Tibial nerve (tissue), 4 donors: ENCODE results near the gene TSPAN13. TPM values are rescaled to one million over a fixed set of nuclear protein-coding genes. Genes with fewer than 3 reads are reported as not detected.

Experiments
- DNase-seq, 2 donors: peaks; one replicate each; pipeline ENCODE4 v3.0.0-alpha.2; 2019; ENCODE audit warnings: low spot score in 2 of 2
- H3K27ac ChIP-seq, 4 donors: fragments of 200-600 bp; sonication (generic) in 3 of 4; one replicate each; pipeline ENCODE4 v1.5.1; 2017 to 2019; ENCODE audit warnings: mild to moderate bottlenecking in 1 of 4
- H3K27me3 ChIP-seq, 2 donors: fragments of 200-600 bp; sonication (generic) in 1 of 2; one replicate each; pipeline versions ENCODE4 v1.5.1 to v1.6.0; 2017 to 2019
- H3K36me3 ChIP-seq, 3 donors: fragments of 200-600 bp; sonication (generic); one replicate each; pipeline ENCODE4 v1.5.1; 2018 to 2019
- H3K4me1 ChIP-seq, 4 donors: fragments of 200-600 bp; sonication (generic) in 3 of 4; one replicate each; pipeline ENCODE4 v1.5.1; 2017 to 2019
- H3K4me3 ChIP-seq, 4 donors: fragments of 200-600 bp; sonication (generic) in 3 of 4; one replicate each; pipeline ENCODE4 v1.5.1; 2017 to 2019; ENCODE audit warnings: mild to moderate bottlenecking in 1 of 4, moderate library complexity in 1 of 4
- H3K9me3 ChIP-seq, 4 donors: fragments of 200-600 bp; sonication (generic) in 3 of 4; one replicate each; pipeline ENCODE4 v1.5.1; 2017 to 2019
- EP300 ChIP-seq, 2 donors: sonication (generic); formaldehyde crosslinking; IDR thresholded peaks; one replicate each; pipeline ENCODE4 v1.6.1; 2017; ENCODE audit warnings: antibody characterized with exemption in 2 of 2, mild to moderate bottlenecking in 1 of 2
- POLR2A ChIP-seq, 2 donors: fragments of 450-650 bp; IDR thresholded peaks; one replicate each; pipeline ENCODE4 v1.6.1; 2017; ENCODE audit warnings: antibody characterized with exemption in 2 of 2, mild to moderate bottlenecking in 2 of 2, moderate library complexity in 2 of 2
- WGBS, 2 donors: methylation state at CpG; one replicate each; pipeline ENCODE4 v1.1.5; 2018; 5-methylcytosine and 5-hydroxymethylcytosine counted together
- total RNA-seq, 4 donors: library from RNA; depleted of rRNA; stranded (reverse); fragments of >200 nt; gene quantifications; one replicate each; pipeline ENCODE4 v1.1.0, GENCODE V29; 2016
- TF ChIP-seq, protein P1 (sequence below), 5 experiments: fragments of 200-600 bp in 3 of 5; fragments of 450-650 bp in 2 of 5; sonication (generic) in 3 of 5; IDR thresholded peaks; one replicate each; pipeline ENCODE4 v1.5.1; 2016 to 2019; ENCODE audit warnings: antibody characterized with exemption in 5 of 5, mild to moderate bottlenecking in 3 of 5, moderate library complexity in 2 of 5

Gene TSPAN13
- total RNA-seq, 4 donors from 2014 or later = 6.9 to 11.7 (median 9.0) TPM

DNA sequence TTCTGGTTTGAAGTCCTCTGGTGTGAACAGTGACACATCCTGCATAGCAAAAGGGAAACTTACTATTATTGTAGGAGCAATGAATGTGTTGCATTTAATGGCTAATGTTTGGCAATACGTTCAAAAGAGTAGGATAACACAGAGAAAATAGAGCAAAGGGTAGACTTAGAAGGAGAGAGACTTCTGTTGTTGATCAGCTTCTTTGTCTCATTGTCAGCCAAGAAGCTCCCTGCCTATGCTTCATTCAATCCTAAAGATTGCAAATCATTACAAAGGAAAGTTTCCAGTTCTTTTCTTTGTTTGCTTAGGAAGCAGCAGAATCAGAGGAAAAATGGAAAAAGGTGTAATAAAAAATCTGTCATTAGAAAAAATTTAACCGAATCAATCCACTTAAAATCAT, 7.9 kb upstream of the TSPAN13 start:
- Histone ChIP-seq H3K27ac (no peak overlapping the region), H3K4me1 (peaks cover 0 to 12% (median 0%) of the 10 kb centered on the region in 4 donors), H3K9me3 (no peaks in the 10 kb centered on the region), H3K36me3 (no peaks in the 10 kb centered on the region), H3K27me3 (no peaks in the 10 kb centered on the region), H3K4me3 (no peak overlapping the region)
- DNase-seq = no peak
- 62 to 72% methylated on average over 2 of the region's 2 CpGs for WGBS, 2 donors
- no peak for TF ChIP-seq EP300 (IDR thresholded peaks at IDR 0.05)
- TF ChIP-seq, protein P1, sequence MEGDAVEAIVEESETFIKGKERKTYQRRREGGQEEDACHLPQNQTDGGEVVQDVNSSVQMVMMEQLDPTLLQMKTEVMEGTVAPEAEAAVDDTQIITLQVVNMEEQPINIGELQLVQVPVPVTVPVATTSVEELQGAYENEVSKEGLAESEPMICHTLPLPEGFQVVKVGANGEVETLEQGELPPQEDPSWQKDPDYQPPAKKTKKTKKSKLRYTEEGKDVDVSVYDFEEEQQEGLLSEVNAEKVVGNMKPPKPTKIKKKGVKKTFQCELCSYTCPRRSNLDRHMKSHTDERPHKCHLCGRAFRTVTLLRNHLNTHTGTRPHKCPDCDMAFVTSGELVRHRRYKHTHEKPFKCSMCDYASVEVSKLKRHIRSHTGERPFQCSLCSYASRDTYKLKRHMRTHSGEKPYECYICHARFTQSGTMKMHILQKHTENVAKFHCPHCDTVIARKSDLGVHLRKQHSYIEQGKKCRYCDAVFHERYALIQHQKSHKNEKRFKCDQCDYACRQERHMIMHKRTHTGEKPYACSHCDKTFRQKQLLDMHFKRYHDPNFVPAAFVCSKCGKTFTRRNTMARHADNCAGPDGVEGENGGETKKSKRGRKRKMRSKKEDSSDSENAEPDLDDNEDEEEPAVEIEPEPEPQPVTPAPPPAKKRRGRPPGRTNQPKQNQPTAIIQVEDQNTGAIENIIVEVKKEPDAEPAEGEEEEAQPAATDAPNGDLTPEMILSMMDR (IDR thresholded peaks at IDR 0.05) = no peak
- no peak for TF ChIP-seq POLR2A (IDR thresholded peaks at IDR 0.05)

DNA sequence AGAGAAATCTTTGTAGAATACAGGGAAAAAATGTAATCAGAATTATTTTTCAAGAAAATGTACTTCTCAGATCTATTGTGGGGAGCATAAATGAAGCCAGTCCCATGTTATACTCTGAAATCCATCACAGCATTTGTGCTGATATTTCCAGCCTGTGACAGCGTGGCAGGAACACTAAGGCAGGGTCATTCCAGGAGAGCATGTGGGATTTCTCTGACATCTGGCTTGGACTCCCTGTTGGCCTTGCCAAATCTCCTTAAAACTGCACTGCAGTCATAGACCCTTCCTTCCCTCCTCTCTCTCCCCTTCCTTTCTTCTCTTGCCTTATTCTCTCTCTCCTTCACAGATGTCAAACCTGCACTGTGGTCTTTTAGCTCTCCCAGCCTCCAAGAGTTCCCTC, 6.5 kb upstream of the TSPAN13 start:
- H3K27me3 ChIP-seq = no peaks in the 10 kb centered on the region
- no peak overlapping the region for H3K27ac ChIP-seq
- no peak for DNase-seq
- H3K36me3 ChIP-seq = no peaks in the 10 kb centered on the region
- no peaks in the 10 kb centered on the region for H3K9me3 ChIP-seq
- 44 to 50% methylated on average over 1 of the region's 1 CpG for WGBS, 2 donors
- no peak overlapping the region for H3K4me3 ChIP-seq
- TF ChIP-seq POLR2A (IDR thresholded peaks at IDR 0.05) (no peak), EP300 (IDR thresholded peaks at IDR 0.05) (no peak)
- TF ChIP-seq, protein P1 (IDR thresholded peaks at IDR 0.05) = no peak
- H3K4me1 ChIP-seq = peaks cover 0 to 12% (median 0%) of the 10 kb centered on the region in 4 donors

DNA sequence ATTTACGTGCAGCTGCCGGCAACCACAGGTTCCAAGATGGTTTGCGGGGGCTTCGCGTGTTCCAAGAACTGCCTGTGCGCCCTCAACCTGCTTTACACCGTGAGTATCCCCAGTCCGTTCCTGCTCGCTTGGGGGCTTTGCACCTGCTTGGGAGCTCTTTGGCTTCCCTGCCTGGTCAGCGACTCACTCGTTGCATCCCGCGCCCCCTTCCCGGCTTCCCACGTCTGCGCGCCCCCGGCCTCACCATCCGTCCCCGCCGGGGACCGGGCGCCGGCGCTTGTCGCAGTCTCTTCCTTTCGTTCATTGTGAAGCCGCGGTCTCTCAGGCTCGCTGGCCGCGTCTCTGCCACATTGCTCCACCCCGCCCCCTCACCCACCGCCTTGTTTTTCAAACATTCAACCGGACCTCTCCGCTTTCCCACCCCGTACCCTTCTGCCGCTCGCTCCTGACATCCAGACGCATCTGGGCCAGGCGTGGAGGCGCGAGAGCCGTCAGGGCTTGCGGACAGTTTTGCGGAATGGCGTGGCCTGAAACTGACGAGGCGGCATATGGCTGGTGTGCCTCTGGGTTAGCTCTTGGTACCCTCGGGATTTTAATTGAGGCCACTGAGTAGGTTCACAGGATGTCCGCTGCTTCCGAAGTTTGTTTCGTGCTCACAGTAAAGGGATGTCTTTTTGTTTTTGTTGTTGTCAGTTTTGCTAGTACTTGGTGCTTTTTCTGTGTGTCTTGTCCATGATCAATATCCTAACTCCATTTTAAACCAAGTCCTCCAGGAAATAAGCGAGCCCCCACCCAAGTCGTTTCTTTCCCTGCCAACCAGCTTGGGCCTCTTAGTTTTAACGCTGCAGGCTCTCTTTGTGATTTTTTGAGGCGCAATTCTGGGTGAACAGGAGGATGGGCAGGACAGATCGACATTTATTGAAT, 639 bp downstream of the TSPAN13 start:
- no peak for TF ChIP-seq EP300 (IDR thresholded peaks at IDR 0.05)
- TF ChIP-seq POLR2A (IDR thresholded peaks at IDR 0.05) = no peak
- TF ChIP-seq, protein P1 (IDR thresholded peaks at IDR 0.05) = no peak
- Histone ChIP-seq H3K27ac (peak overlapping the region in 2 of 4 donors; percentile 64 to 72), H3K36me3 (no peaks in the 10 kb centered on the region), H3K4me1 (peaks cover 0 to 21% (median 4%) of the 10 kb centered on the region in 4 donors), H3K4me3 (peak overlapping the region; percentile 46 to 75 (median 72)), H3K9me3 (no peaks in the 10 kb centered on the region), H3K27me3 (peaks cover 0 to 21% of the 10 kb centered on the region in 2 donors)
- no peak for DNase-seq
- 5 to 6% methylated on average over 55 to 58 of the region's 58 CpGs for WGBS, 2 donors

DNA sequence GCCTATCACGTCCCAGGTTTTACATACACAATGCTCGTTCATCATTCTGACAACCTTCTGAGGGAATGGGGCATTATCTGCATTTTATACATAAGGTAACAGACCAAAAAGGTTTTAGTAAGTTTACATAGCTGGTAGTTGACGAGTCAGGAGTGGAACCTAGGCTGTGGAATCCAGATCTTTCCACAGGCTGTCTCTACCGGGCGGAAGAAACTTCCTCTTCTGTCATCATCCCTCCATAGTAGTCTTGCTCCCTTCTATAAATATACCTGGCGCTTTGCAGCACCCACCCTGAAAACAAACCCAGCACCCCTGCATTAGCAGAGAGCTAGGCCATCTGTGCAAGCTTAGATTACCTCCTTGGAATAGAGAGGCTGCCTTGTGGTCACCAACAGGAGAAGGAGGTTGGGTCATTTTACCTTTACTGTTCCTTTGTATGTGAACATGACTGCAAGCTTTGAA, 1.3 kb downstream of the TSPAN13 start:
- no peaks in the 10 kb centered on the region for H3K36me3 ChIP-seq
- H3K27me3 ChIP-seq = peaks cover 0 to 21% of the 10 kb centered on the region in 2 donors
- peaks cover 0 to 21% (median 4%) of the 10 kb centered on the region in 4 donors for H3K4me1 ChIP-seq
- no peak for DNase-seq
- peak overlapping the region in 2 of 4 donors; percentile 8 to 72 for H3K27ac ChIP-seq
- TF ChIP-seq POLR2A (IDR thresholded peaks at IDR 0.05) = no peak
- TF ChIP-seq, protein P1 (IDR thresholded peaks at IDR 0.05) = no peak
- 64 to 74% methylated on average over 6 of the region's 6 CpGs for WGBS, 2 donors
- H3K9me3 ChIP-seq = no peaks in the 10 kb centered on the region
- peak overlapping the region in 2 of 4 donors; percentile 72 to 75 for H3K4me3 ChIP-seq

DNA sequence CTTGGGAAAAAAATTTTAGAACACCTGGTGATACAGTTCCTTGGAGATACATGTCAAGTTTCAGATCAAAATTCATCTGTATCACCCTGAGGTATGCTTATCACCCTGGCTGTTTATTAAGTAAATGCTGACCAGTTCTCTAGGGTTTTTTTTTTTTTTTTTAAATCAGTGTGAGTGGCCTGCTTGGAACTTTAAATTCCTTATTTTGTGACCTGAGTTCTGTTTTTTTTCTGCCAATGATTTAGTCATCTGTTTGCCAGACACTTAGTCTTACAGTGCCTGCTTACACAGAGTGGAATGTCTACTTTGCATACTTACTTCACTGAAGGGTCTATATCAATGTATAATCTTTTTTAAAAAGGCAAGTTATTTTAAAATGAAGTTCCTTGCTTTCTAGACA, 1.8 kb downstream of the TSPAN13 start:
- H3K27me3 ChIP-seq = peaks cover 0 to 21% of the 10 kb centered on the region in 2 donors
- no peak overlapping the region for H3K27ac ChIP-seq
- H3K4me3 ChIP-seq = peak overlapping the region in 1 of 4 donors; percentile 75
- TF ChIP-seq EP300 (IDR thresholded peaks at IDR 0.05) = no peak
- TF ChIP-seq, protein P1 (IDR thresholded peaks at IDR 0.05) = no peak
- no peak for TF ChIP-seq POLR2A (IDR thresholded peaks at IDR 0.05)
- H3K36me3 ChIP-seq = no peaks in the 10 kb centered on the region
- peaks cover 0 to 21% (median 4%) of the 10 kb centered on the region in 4 donors for H3K4me1 ChIP-seq
- no peak for DNase-seq
- H3K9me3 ChIP-seq = no peaks in the 10 kb centered on the region
